ENCODE results near the gene HES2.
A peak's percentile ranks its signal among the peaks of the same experiment; 100 is the strongest.

HES2 gene

GRCh38 chr1:6392809-6393399 is 26.8 kb downstream of the HES2 start (continued):
- TF ChIP-seq PPARA (CRISPR knock-in tag; IDR thresholded peaks at IDR 0.05; ENCODE audit: borderline replicate concordance) = no peak
- no peak for TF ChIP-seq PATZ1 (CRISPR knock-in tag; IDR thresholded peaks at IDR 0.05; ENCODE audit: borderline replicate concordance)
- TF ChIP-seq ZNF8 (CRISPR knock-in tag; IDR thresholded peaks at IDR 0.05) = no peak
- TF ChIP-seq CSRNP3 (CRISPR knock-in tag; IDR thresholded peaks at IDR 0.05) = no peak
- no peak for TF ChIP-seq ZNF70 (CRISPR knock-in tag; IDR thresholded peaks at IDR 0.05)

- TF ChIP-seq POU6F1 (CRISPR knock-in tag; IDR thresholded peaks at IDR 0.05; ENCODE audit: borderline replicate concordance, low read depth) (no peak), ZNF70 (CRISPR knock-in tag; IDR thresholded peaks at IDR 0.05) (no peak), RARB (CRISPR knock-in tag; IDR thresholded peaks at IDR 0.05) (no peak), PATZ1 (CRISPR knock-in tag; IDR thresholded peaks at IDR 0.05; ENCODE audit: borderline replicate concordance) (no peak), ISL1 (CRISPR knock-in tag; IDR thresholded peaks at IDR 0.05) (no peak), ZFP3 (CRISPR knock-in tag; IDR thresholded peaks at IDR 0.05) (no peak), ZFP30 (CRISPR knock-in tag; IDR thresholded peaks at IDR 0.05) (no peak), CREB5 (CRISPR knock-in tag; IDR thresholded peaks at IDR 0.05; ENCODE audit: low read depth) (no peak), BACH2 (CRISPR knock-in tag; IDR thresholded peaks at IDR 0.05; ENCODE audit: borderline replicate concordance) (no peak), ZNF8 (CRISPR knock-in tag; IDR thresholded peaks at IDR 0.05) (no peak), CSRNP3 (CRISPR knock-in tag; IDR thresholded peaks at IDR 0.05) (no peak), ESRRG (CRISPR knock-in tag; IDR thresholded peaks at IDR 0.05) (no peak), GLIS3 (CRISPR knock-in tag; IDR thresholded peaks at IDR 0.05) (no peak), ZC3H10 (CRISPR knock-in tag; IDR thresholded peaks at IDR 0.05) (no peak)
- ATAC-seq = peak; percentile 12
These were observed 27.5 kb downstream of the HES2 start for GRCh38 chr1:6391951-6392808.

- no peak for ATAC-seq
- TF ChIP-seq SNAI2 (CRISPR knock-in tag; IDR thresholded peaks at IDR 0.05) = no peak
- TF ChIP-seq TSHZ2 (CRISPR knock-in tag; IDR thresholded peaks at IDR 0.05) = no peak
- no peak for TF ChIP-seq OSR1 (CRISPR knock-in tag; IDR thresholded peaks at IDR 0.05)
- TF ChIP-seq CSDC2 (CRISPR knock-in tag; IDR thresholded peaks at IDR 0.05) = no peak
- no peak for TF ChIP-seq ZC3H10 (CRISPR knock-in tag; IDR thresholded peaks at IDR 0.05)
- TF ChIP-seq ISL1 (CRISPR knock-in tag; IDR thresholded peaks at IDR 0.05) = no peak
- no peak for TF ChIP-seq CREB5 (CRISPR knock-in tag; IDR thresholded peaks at IDR 0.05; ENCODE audit: low read depth)
- no peak for TF ChIP-seq ZFP3 (CRISPR knock-in tag; IDR thresholded peaks at IDR 0.05)
- TF ChIP-seq CSRNP3 (CRISPR knock-in tag; IDR thresholded peaks at IDR 0.05) = no peak
- TF ChIP-seq ZNF8 (CRISPR knock-in tag; IDR thresholded peaks at IDR 0.05) = no peak
These were observed 29.7 kb downstream of the HES2 start for GRCh38 chr1:6389971-6390370.

Data from SK-N-SH treated with all-trans-retinoic acid at 6 μM for 48 hours (cell line).